NCI-H1436 treated with DMSO at 0.1 percent for 48 hours (cell line): ENCODE data around the gene ARMC8.

Source experiments
- DNase-seq: peaks from one replicate; lab custom pipeline; 2025; lab: John Stamatoyannopoulos, UW

ARMC8 gene

GRCh38 chr3:138245026-138245425 is 57.9 kb downstream of the ARMC8 start:
- no peak for DNase-seq

GRCh38 chr3:138249636-138250035 is 62.5 kb downstream of the ARMC8 start:
- no peak for DNase-seq

- no peak for DNase-seq
These were observed 66.5 kb downstream of the ARMC8 start for GRCh38 chr3:138253609-138254008.

GRCh38 chr3:138254216-138254615 is 67.1 kb downstream of the ARMC8 start:
- DNase-seq, result no peak

GRCh38 chr3:138256022-138256421 is 68.9 kb downstream of the ARMC8 start:
- no peak for DNase-seq

GRCh38 chr3:138257986-138258385 is 70.9 kb downstream of the ARMC8 start:
- DNase-seq, result no peak

- no peak for DNase-seq
These were observed 72.0 kb downstream of the ARMC8 start for GRCh38 chr3:138259126-138259525.

GRCh38 chr3:138260611-138261010 is 73.5 kb downstream of the ARMC8 start:
- DNase-seq, result no peak

- no peak for DNase-seq
These were observed 76.0 kb downstream of the ARMC8 start for GRCh38 chr3:138263104-138263503.

GRCh38 chr3:138265745-138266144 is 78.6 kb downstream of the ARMC8 start:
- DNase-seq, result no peak

GRCh38 chr3:138267083-138267482 is 80.0 kb downstream of the ARMC8 start:
- DNase-seq, result no peak

GRCh38 chr3:138270245-138270644 is 83.1 kb downstream of the ARMC8 start:
- no peak for DNase-seq

GRCh38 chr3:138271189-138271794 is 84.2 kb downstream of the ARMC8 start:
- DNase-seq, result no peak

- DNase-seq, result no peak
These were observed 94.5 kb downstream of the ARMC8 start for GRCh38 chr3:138281561-138281960.

GRCh38 chr3:138282836-138283235 is 95.7 kb downstream of the ARMC8 start:
- no peak for DNase-seq

GRCh38 chr3:138284079-138284478 is 97.0 kb downstream of the ARMC8 start:
- DNase-seq, result no peak

- DNase-seq, result no peak
These were observed 97.9 kb downstream of the ARMC8 start for GRCh38 chr3:138284957-138285477.

GRCh38 chr3:138289260-138289659 is 102.2 kb downstream of the ARMC8 start:
- DNase-seq, result no peak

GRCh38 chr3:138289701-138290100 is 102.6 kb downstream of the ARMC8 start:
- no peak for DNase-seq

- no peak for DNase-seq
These were observed 109.5 kb downstream of the ARMC8 start for GRCh38 chr3:138296639-138297038.

- DNase-seq, result no peak
These were observed 110.0 kb downstream of the ARMC8 start for GRCh38 chr3:138297059-138297607.

GRCh38 chr3:138297876-138298275 is 110.8 kb downstream of the ARMC8 start:
- DNase-seq, result no peak

- DNase-seq, result no peak
These were observed 113.5 kb downstream of the ARMC8 start for GRCh38 chr3:138300647-138301046.

GRCh38 chr3:138303474-138303873 is 116.4 kb downstream of the ARMC8 start:
- DNase-seq, result no peak
